ENCODE results near the gene DTNBP1. TPM values are rescaled to one million over a fixed set of nuclear protein-coding genes. Genes with fewer than 3 reads are reported as not detected.

Gene DTNBP1
- polyA plus RNA-seq, 2 of the 4 experiments (the other 2 are of a cell fraction), result 8.4 to 8.7 TPM

GRCh38 chr6:15498640-15499039, 164.2 kb downstream of the DTNBP1 start:
- Histone ChIP-seq H3K4me2 (no peak overlapping the region), H3K9me3 (no peaks in the 10 kb centered on the region), H3K4me1 (no peaks in the 10 kb centered on the region), H3K4me3 (no peak overlapping the region), H3K27ac (no peak overlapping the region)
- no peak for DNase-seq (ENCODE audit: low read depth in 1 of 2, low spot score in 1 of 2)
- ATAC-seq, result no peak
- CTCF ChIA-PET, result no interaction called here
- TF ChIP-seq RARB (CRISPR knock-in tag; IDR thresholded peaks at IDR 0.05) (no peak), BHLHE40 (IDR thresholded peaks at IDR 0.05; ENCODE audit: low read depth, low read length) (no peak), RNF2 (IDR thresholded peaks at IDR 0.05; ENCODE audit: borderline replicate concordance, low read depth) (no peak), HDAC2 (IDR thresholded peaks at IDR 0.05) (no peak), EHF (CRISPR knock-in tag; IDR thresholded peaks at IDR 0.05) (no peak), EHMT2 (IDR thresholded peaks at IDR 0.05; ENCODE audit: low read depth) (no peak)
- 92% methylated on average over 12 of the region's 12 CpGs for WGBS (ENCODE audit: missing lambda C conversion rate)
- POLR2A ChIA-PET, result no interaction called here
- FAIRE-seq, result no peak

GRCh38 chr6:15496345-15497131, 166.3 kb downstream of the DTNBP1 start:
- ATAC-seq (no peak), FAIRE-seq (no peak), DNase-seq (ENCODE audit: low read depth in 1 of 2, low spot score in 1 of 2) (no peak)
- Histone ChIP-seq H3K9me3 (no peaks in the 10 kb centered on the region), H3K4me3 (no peak overlapping the region), H3K27ac (no peak overlapping the region), H3K4me1 (no peaks in the 10 kb centered on the region), H3K4me2 (no peak overlapping the region)
- POLR2A ChIA-PET, result no interaction called here
- TF ChIP-seq EP300 (IDR thresholded peaks at IDR 0.05), result no peak
- TF ChIP-seq TFCP2L1 (CRISPR knock-in tag; IDR thresholded peaks at IDR 0.05), result no peak
- CTCF ChIA-PET, result no interaction called here
- WGBS (ENCODE audit: missing lambda C conversion rate), result 94% methylated on average over 43 of the region's 60 CpGs

DNA sequence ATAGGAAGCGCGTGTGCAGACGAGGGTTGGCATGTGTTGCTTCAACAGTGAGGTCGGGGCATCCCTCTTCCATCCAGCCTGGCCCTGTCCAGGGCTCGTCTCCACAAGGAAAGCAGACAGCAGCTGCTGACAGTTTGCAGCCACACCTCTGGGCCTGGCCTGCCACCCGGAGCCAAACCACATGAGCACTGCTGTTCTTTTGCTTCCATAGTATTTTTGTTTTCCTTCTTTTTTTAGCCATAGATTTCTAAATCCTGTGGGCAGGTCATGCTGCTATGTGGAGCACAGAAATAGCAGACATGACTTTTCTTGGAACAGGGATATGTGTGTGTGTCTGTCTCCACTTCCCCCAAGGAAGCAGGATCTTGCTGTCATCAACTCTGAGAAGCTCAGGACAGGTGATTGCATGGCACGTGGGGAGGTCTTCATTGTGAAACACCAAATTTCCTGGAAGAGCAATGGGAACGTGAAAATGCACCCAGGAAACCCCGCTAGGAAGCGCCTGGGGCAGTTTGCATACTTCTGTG, 167.4 kb downstream of the DTNBP1 start:
- FAIRE-seq, result no peak
- no peak for ATAC-seq
- H3K27ac ChIP-seq, result no peak overlapping the region
- ChIA-PET POLR2A (no interaction called here), CTCF (no interaction called here)
- WGBS (ENCODE audit: missing lambda C conversion rate), result 89% methylated on average over 10 of the region's 10 CpGs
- H3K9me3 ChIP-seq, result no peaks in the 10 kb centered on the region
- no peak overlapping the region for H3K4me2 ChIP-seq
- TF ChIP-seq ZSCAN20 (CRISPR knock-in tag; IDR thresholded peaks at IDR 0.05) (no peak), CBX8 (IDR thresholded peaks at IDR 0.05) (no peak), GATA3 (IDR thresholded peaks at IDR 0.05; ENCODE audit: borderline replicate concordance) (no peak), BHLHE40 (IDR thresholded peaks at IDR 0.05; ENCODE audit: low read depth, low read length) (no peak), FOSB (CRISPR knock-in tag; IDR thresholded peaks at IDR 0.05) (no peak), ZC3H11A (IDR thresholded peaks at IDR 0.05) (no peak)
- no peaks in the 10 kb centered on the region for H3K4me1 ChIP-seq
- H3K4me3 ChIP-seq, result no peak overlapping the region
- DNase-seq (ENCODE audit: low read depth in 1 of 2, low spot score in 1 of 2), result no peak

GRCh38 chr6:15493437-15494168, 169.2 kb downstream of the DTNBP1 start:
- no peak for DNase-seq (ENCODE audit: low read depth in 1 of 2, low spot score in 1 of 2)
- TF ChIP-seq, protein P1, sequence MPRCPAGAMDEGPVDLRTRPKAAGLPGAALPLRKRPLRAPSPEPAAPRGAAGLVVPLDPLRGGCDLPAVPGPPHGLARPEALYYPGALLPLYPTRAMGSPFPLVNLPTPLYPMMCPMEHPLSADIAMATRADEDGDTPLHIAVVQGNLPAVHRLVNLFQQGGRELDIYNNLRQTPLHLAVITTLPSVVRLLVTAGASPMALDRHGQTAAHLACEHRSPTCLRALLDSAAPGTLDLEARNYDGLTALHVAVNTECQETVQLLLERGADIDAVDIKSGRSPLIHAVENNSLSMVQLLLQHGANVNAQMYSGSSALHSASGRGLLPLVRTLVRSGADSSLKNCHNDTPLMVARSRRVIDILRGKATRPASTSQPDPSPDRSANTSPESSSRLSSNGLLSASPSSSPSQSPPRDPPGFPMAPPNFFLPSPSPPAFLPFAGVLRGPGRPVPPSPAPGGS (IDR thresholded peaks at IDR 0.05), result no peak
- TF ChIP-seq HOXB5 (CRISPR knock-in tag; IDR thresholded peaks at IDR 0.05) (no peak), ZFP36 (IDR thresholded peaks at IDR 0.05; ENCODE audit: borderline replicate concordance, partially characterized antibody) (no peak), NR3C1 (IDR thresholded peaks at IDR 0.05) (no peak), JUNB (IDR thresholded peaks at IDR 0.05) (no peak), POLR2A (IDR thresholded peaks at IDR 0.05; ENCODE audit: low read length) (no peak), EP300 (IDR thresholded peaks at IDR 0.05) (no peak), NPAS2 (CRISPR knock-in tag; IDR thresholded peaks at IDR 0.05; ENCODE audit: borderline replicate concordance) (no peak), POLR2AphosphoS2 (conservative IDR thresholded peaks at IDR 0.05; ENCODE audit: low read length) (no peak), RNF2 (IDR thresholded peaks at IDR 0.05; ENCODE audit: borderline replicate concordance, low read depth) (no peak), RAD21 (conservative IDR thresholded peaks at IDR 0.05 in 1 of 2, IDR thresholded peaks at IDR 0.05 in 1 of 2) (no peak), RCOR1 (IDR thresholded peaks at IDR 0.05; ENCODE audit: low read depth, low read length) (no peak), CBX2 (IDR thresholded peaks at IDR 0.05; ENCODE audit: borderline replicate concordance, low read depth) (no peak), CHD2 (IDR thresholded peaks at IDR 0.05; ENCODE audit: low read length, partially characterized antibody) (no peak)
- TF ChIP-seq, protein P2, sequence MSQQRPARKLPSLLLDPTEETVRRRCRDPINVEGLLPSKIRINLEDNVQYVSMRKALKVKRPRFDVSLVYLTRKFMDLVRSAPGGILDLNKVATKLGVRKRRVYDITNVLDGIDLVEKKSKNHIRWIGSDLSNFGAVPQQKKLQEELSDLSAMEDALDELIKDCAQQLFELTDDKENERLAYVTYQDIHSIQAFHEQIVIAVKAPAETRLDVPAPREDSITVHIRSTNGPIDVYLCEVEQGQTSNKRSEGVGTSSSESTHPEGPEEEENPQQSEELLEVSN (IDR thresholded peaks at IDR 0.05; ENCODE audit: borderline replicate concordance, low read depth), result no peak
- TF ChIP-seq, protein P3, sequence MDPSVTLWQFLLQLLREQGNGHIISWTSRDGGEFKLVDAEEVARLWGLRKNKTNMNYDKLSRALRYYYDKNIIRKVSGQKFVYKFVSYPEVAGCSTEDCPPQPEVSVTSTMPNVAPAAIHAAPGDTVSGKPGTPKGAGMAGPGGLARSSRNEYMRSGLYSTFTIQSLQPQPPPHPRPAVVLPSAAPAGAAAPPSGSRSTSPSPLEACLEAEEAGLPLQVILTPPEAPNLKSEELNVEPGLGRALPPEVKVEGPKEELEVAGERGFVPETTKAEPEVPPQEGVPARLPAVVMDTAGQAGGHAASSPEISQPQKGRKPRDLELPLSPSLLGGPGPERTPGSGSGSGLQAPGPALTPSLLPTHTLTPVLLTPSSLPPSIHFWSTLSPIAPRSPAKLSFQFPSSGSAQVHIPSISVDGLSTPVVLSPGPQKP (IDR thresholded peaks at IDR 0.05; ENCODE audit: low read depth, low read length), result no peak

More at GRCh38 chr6:15493437-15494168, 169.2 kb downstream of the DTNBP1 start:
- ATAC-seq (no peak), FAIRE-seq (no peak)
- H3K4me1 ChIP-seq, result no peaks in the 10 kb centered on the region
- H3K9me3 ChIP-seq, result no peaks in the 10 kb centered on the region
- H3K4me2 ChIP-seq, result no peak overlapping the region
- ChIA-PET CTCF (interaction anchor here (1.0 kb wide), 1 partner anchor 11 kb away, joined by 4 read pairs; no protein-coding TSS in a partner anchor), POLR2A (no interaction called here)
- no peak overlapping the region for H3K4me3 ChIP-seq
- 90% methylated on average over 9 of the region's 9 CpGs for WGBS (ENCODE audit: missing lambda C conversion rate)
- H3K27ac ChIP-seq, result no peak overlapping the region
